ENCODE measurements around the gene ZHX3.

- TF ChIP-seq CTCF (IDR thresholded peaks at IDR 0.05) (no peak), POLR2A (IDR thresholded peaks at IDR 0.05) (no peak), POLR2AphosphoS5 (IDR thresholded peaks at IDR 0.05) (no peak)
Observed at GRCh38 chr20:41261260-41261659, 56.3 kb downstream of the ZHX3 start.
